ENCODE results near the gene TBL1XR1.

Gene TBL1XR1

DNA sequence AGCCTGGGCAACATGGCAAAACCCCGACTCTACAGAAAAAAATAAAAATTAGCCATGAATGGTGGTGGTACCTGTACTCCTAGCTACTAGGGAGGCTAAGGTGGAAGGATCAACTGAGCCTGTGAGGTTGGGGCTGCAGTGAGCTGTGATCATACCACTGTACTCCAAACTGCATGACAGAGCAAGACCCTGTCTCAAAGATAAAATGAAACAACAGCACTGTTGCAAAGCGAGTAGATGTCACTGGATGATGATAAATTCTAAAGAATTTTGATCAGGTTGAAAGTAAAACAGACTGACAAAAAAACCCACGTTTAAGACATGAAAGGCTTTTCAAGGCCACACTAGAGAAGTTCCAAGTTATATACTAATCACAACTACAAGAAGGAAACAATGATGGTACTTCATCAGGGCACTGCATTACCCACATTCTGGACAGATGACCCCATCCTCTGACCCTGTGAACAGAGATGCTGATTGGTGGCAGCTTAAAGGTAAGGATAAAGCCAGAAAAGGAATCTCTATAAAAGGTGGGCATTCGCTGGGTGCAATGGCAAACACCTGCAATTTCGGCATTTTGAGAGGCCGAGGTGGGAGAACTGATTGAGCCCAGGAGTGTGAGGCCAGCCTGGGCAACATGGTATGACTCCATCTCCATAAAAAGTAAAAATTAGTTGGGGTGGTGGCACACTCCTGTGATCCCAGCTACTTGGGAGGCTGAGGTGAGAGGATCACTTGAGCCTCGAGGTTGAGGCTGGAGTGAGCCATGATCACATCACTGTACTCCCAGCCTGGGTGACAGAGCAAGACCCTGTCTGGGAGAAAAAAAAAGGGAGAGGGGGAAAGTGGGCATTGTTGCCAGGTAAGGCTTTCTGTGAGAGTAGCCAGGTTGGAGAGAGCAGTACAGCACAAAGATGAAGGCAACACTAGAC is 59.2 kb downstream of the TBL1XR1 start:
- no peak for DNase-seq

- DNase-seq: no peak
These were observed 60.5 kb downstream of the TBL1XR1 start for GRCh38 chr3:177136741-177137140.

- DNase-seq: no peak
These were observed 61.3 kb downstream of the TBL1XR1 start for GRCh38 chr3:177135841-177136492.

- no peak for DNase-seq
These were observed 62.5 kb downstream of the TBL1XR1 start for GRCh38 chr3:177134816-177135210.

DNA sequence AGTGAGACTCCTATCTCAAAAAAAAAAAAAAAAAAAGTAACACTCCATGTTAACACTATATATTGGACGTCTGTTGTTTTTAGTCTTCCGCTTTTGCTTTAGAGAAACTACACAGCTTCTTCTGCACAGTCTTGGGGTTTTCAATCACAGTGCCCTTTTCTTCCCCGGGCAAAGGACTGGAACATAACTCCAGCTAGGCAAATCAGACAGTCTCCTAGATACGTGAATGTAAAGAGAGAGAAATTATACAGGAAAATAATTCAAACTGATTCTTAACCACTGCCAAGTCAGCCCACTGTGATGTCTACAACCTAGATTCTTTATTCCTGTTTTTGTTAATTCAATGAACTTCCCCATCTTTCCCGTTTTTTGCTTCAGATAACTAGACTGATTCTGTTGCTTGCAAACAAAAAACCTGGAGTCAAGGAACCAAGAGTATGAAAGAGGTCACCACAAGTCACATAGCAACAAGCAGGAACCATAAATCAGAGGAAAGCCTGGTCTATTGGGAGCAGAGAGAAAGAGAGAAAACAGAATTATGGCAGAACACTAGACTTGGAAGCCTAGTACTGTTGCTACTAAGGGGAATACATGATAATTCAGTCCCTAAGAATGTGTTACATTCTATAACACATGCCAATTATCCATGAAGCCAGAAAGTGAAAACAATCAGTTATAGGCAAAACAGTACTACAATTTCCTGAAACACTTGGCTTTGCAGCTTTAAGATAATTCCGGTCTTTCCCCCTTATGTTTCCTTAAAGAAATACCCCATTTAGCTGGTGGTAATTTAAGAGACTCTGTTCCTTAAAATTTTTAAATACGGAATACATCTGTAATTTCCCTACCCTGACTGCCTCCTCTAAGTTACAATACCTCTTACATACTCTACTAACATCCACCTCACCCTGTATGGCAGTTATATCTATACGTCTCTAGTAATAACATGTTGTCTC is 63.1 kb downstream of the TBL1XR1 start:
- DNase-seq: no peak

DNA sequence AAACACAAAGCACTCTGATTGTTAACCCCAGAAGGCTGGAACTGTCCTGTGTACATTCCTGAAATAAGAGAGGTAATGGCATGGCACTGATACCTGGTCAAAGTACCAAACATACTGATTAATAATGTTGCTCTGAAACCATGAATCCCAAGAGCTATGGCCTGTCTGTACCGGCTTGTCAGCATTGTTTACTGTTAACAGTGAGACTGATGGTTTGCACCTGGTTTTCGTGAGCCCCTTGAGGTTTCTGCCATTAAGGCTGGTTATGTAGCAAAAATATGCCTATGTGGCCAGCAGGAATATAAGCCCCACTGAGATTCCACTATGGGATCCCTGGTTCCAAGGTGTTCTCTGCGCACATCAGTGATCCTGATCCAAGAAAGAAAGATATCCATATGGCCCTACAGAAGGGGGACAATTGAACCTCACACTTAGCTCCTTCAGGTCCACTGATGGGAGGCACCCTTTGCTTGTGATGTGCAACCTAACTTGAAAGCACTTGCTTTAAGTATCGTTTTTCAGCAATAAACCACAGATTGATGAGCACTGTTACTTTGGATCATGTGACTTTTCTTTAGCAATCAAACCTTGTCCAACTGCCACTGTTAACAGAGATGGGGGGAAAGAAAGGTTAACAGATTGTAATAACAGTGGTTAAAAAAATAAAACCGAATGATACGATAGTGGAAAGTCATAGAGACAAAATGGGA is 65.2 kb downstream of the TBL1XR1 start:
- no peak for DNase-seq

DNA sequence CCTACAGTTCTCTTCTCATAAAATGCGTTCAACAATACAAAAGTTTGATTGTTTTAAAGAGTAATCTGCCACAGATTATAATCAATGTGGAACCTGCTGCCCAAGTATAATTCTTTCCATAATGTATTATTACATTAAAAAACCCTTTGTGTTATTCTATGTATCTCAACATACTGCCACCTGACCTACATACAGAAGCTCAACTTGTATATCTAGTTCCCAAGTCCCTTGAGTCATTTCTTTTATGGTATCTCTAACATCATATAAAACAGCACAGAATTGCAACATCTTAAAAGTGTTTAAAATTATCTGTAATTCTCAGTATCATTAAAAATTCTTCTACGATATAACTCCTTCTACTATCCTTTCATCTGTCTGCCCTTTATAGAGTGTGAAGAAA is 70.3 kb downstream of the TBL1XR1 start:
- DNase-seq: no peak

- no peak for DNase-seq
These were observed 71.1 kb downstream of the TBL1XR1 start for GRCh38 chr3:177126015-177126773.

- DNase-seq: no peak
These were observed 72.4 kb downstream of the TBL1XR1 start for GRCh38 chr3:177124882-177125281.

DNA sequence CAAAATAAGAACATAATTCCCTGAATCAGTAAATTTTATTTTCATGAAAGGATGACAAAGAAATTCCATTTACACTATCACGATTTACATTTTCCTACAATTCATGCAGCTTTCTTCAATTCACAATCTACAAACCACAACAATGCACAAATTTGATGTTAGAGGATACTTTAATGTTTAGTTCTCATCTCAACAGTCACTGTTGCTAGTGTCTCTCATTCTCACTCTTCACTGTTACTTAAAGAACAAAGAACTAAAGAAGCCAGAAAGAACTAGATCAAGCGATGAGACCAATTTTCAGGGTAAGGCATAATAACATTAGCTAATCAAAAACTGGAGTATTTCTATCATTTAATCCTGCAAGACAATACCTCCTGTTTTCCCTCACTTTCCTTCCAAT is 73.5 kb downstream of the TBL1XR1 start:
- DNase-seq: no peak

DNA sequence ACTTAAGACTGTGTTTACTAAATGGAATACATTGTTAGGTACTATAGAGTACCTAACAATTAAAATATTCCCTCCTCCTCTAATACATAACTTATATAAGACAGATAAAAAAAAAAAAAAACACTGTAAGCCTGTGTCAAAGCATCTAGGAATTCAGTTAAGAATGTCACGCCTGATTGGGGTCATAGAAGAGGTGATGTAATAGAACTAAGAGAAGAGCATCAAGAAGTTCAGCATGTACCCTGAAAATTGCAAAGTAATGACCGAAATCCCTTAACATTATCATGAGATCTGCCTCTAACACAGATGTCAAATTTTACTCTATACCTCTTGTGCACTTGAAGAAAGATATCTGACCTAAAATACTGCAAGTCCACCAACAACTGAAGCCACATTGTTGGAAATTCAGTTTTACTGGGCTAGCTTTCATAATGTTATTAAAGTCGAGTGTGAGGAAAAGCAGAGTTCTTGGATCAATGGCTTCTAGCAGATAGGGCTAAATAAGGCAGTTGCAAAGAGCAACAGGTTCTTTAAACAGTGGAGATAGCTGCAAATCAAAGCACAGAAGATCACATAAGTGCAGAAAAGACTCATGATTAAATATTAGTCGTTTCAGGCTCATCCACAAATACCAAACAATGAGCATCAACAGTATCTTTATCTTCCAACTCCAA is 75.0 kb downstream of the TBL1XR1 start:
- DNase-seq: no peak

DNA sequence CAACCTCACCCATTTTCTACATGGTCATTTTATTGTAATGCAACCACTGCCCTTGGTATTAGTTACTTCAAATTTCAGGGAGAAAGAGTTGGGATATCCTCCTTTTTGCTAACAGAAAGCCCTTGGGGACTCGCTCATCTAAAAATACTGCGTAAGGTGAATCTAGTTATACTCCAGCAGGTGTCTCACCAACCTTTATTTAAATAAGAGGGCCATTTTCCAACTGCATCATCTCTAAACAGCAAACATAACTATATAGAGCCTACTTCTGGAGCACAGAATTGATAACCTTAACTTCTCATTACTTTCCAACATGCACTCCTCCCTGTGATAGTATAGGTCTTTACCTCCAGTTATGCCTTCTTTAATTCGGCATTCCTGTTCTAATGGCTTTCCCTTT is 77.5 kb downstream of the TBL1XR1 start:
- no peak for DNase-seq

DNA sequence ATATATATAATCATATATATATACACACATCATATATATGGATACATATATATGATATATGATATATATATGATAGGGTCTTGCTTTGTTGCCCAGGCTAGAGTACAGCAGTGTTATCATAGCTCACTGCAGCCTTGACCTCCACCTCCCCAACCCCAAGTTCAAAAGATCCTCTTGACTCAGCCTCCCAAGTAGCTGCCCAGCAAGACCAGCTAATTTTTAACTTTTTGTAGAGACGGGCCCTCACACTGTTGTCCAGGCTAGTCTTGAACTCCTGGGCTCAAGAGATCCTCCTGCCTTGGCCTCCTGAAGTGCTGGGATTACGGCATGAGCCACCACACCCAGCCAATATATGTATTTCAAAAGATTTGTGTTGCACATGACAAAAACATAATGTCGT is 83.0 kb downstream of the TBL1XR1 start:
- DNase-seq: no peak

- no peak for DNase-seq
These were observed 85.7 kb downstream of the TBL1XR1 start for GRCh38 chr3:177111541-177111949.

DNA sequence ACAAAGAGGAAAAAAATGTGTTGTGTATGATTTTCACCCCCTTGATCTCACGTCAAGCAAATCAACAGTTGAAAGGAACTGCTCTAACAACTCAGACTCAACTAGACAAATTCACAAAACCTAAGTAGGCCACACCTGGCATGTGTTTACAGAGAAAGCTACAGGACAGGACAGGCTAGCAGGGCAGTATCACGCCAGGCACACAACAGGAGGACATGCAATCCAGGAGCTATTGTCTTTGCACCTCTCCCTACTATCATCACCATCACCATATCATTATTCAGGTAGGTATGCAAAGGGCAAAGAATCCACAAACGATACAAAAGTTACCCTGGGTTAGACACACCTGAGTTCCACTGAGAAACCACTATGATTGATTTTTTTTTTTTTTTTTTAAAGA is 86.4 kb downstream of the TBL1XR1 start:
- DNase-seq: no peak

- no peak for DNase-seq
These were observed 86.9 kb downstream of the TBL1XR1 start for GRCh38 chr3:177110386-177110785.

GRCh38 chr3:177109688-177110330 is 87.5 kb downstream of the TBL1XR1 start:
- no peak for DNase-seq

DNA sequence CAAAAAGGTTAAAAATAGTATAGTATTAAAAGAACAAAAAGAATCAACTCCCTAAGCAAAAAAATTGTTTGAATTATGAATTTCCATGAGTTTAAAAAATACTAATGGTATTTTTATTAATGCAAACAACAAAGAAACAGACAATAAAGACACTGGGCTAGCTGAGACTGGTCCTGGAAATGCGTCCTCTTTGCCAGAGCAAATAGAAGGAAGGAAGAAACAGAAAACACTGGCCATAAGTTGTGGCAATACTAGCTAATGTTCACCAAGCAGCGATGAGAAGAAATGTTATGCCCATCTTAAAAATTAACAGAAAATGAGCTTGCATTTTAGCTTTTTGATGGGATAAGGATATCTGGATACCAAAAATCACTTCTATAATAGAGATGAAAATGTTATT is 88.6 kb downstream of the TBL1XR1 start:
- no peak for DNase-seq

GRCh38 chr3:177107461-177108239 is 89.6 kb downstream of the TBL1XR1 start:
- DNase-seq: no peak

GRCh38 chr3:177106594-177106993 is 90.7 kb downstream of the TBL1XR1 start:
- DNase-seq: no peak

Measured in NCI-H774 (cell line).